T-helper 17 cell (primary cell): ENCODE data around the gene SPATA12. TPM values are rescaled to one million over a fixed set of nuclear protein-coding genes. Genes with fewer than 3 reads are reported as not detected.

Experiments
- ATAC-seq: fragments of 150-1000 bp; cut with Tn5 transposase; 2 replicates; pipeline ENCODE4 v1.10.0; 2021; ENCODE audit warnings: mild to moderate bottlenecking, moderate library complexity
- DNase-seq, 3 donors: peaks; one replicate each; pipeline versions ENCODE4 v3.0.0 to v3.0.0-alpha.2; 2020 to 2021
- H3K9me3 ChIP-seq: one replicate; pipeline ENCODE4 v1.7.0; 2013; ENCODE audit warnings: low read length, mild to moderate bottlenecking; ENCODE audit not compliant: control insufficient read depth, poor library complexity, severe bottlenecking
- H3K27ac Mint-ChIP-seq: one replicate; pipeline ENCODE4 v1.8.0; 2022; ENCODE audit warnings: mild to moderate bottlenecking, moderate library complexity, mixed read lengths
- H3K27me3 Mint-ChIP-seq: one replicate; pipeline ENCODE4 v1.8.0; 2022; ENCODE audit warnings: mixed read lengths
- H3K36me3 Mint-ChIP-seq: one replicate; pipeline ENCODE4 v1.8.0; 2022; ENCODE audit warnings: low read depth, mixed read lengths
- H3K4me1 Mint-ChIP-seq: one replicate; pipeline ENCODE4 v1.8.0; 2022; ENCODE audit warnings: mild to moderate bottlenecking, mixed read lengths
- H3K4me3 Mint-ChIP-seq: one replicate; pipeline ENCODE4 v1.8.0; 2022; ENCODE audit warnings: mild to moderate bottlenecking, moderate library complexity, mixed read lengths
- total RNA-seq, 4 donors: library from RNA in 2 of 4; stranded (reverse) in 2 of 4; gene quantifications; one replicate each; pipeline ENCODE4 v1.2.3 and lab custom pipeline; 2022 to 2026

The SPATA12 gene
- total RNA-seq, 2 donors from 2014 or later = not detected

- DNase-seq = no peak
- no peak for ATAC-seq
- Mint-ChIP-seq H3K27ac (no peak overlapping the region), H3K4me3 (no peak overlapping the region), H3K4me1 (peaks cover 4% of the 10 kb centered on the region), H3K36me3 (no peaks in the 10 kb centered on the region), H3K27me3 (peaks cover 15% of the 10 kb centered on the region)
- no peaks in the 10 kb centered on the region for H3K9me3 ChIP-seq
Measured at GRCh38 chr3:57093971-57094535, 33.6 kb downstream of the SPATA12 start.

GRCh38 chr3:57094575-57094974 lies 34.1 kb downstream of the SPATA12 start:
- Mint-ChIP-seq H3K4me3 (no peak overlapping the region), H3K36me3 (no peaks in the 10 kb centered on the region), H3K27ac (no peak overlapping the region), H3K4me1 (peaks cover 4% of the 10 kb centered on the region), H3K27me3 (peaks cover 11% of the 10 kb centered on the region)
- DNase-seq = no peak
- no peak for ATAC-seq
- H3K9me3 ChIP-seq = no peaks in the 10 kb centered on the region

- DNase-seq = no peak
- no peak for ATAC-seq
- Mint-ChIP-seq H3K27ac (no peak overlapping the region), H3K4me1 (peaks cover 8% of the 10 kb centered on the region), H3K27me3 (peaks cover 11% of the 10 kb centered on the region), H3K36me3 (no peaks in the 10 kb centered on the region), H3K4me3 (no peak overlapping the region)
- no peaks in the 10 kb centered on the region for H3K9me3 ChIP-seq
Measured at GRCh38 chr3:57095363-57095762, 34.9 kb downstream of the SPATA12 start.

GRCh38 chr3:57097536-57097935 lies 37.1 kb downstream of the SPATA12 start:
- ATAC-seq = no peak
- peaks cover 6% of the 10 kb centered on the region for H3K4me1 Mint-ChIP-seq
- H3K27me3 Mint-ChIP-seq = peaks cover 17% of the 10 kb centered on the region
- no peak overlapping the region for H3K27ac Mint-ChIP-seq
- no peaks in the 10 kb centered on the region for H3K36me3 Mint-ChIP-seq
- no peak for DNase-seq
- H3K9me3 ChIP-seq = no peaks in the 10 kb centered on the region
- no peak overlapping the region for H3K4me3 Mint-ChIP-seq

GRCh38 chr3:57098418-57099310 lies 38.2 kb downstream of the SPATA12 start:
- no peak for ATAC-seq
- DNase-seq = no peak
- Mint-ChIP-seq H3K4me3 (no peak overlapping the region), H3K27ac (no peak overlapping the region), H3K36me3 (no peaks in the 10 kb centered on the region), H3K4me1 (peaks cover 6% of the 10 kb centered on the region), H3K27me3 (peaks cover 17% of the 10 kb centered on the region)
- H3K9me3 ChIP-seq = no peaks in the 10 kb centered on the region

GRCh38 chr3:57100046-57100695 lies 39.7 kb downstream of the SPATA12 start:
- H3K36me3 Mint-ChIP-seq = no peaks in the 10 kb centered on the region

GRCh38 chr3:57105585-57105984 lies 45.1 kb downstream of the SPATA12 start:
- Mint-ChIP-seq H3K4me1 (no peaks in the 10 kb centered on the region), H3K27ac (no peak overlapping the region), H3K27me3 (peaks cover 11% of the 10 kb centered on the region), H3K36me3 (no peaks in the 10 kb centered on the region), H3K4me3 (no peak overlapping the region)
- DNase-seq = no peak
- no peak for ATAC-seq
- H3K9me3 ChIP-seq = no peaks in the 10 kb centered on the region

More at GRCh38 chr3:57100046-57100695, 39.7 kb downstream of the SPATA12 start:
- DNase-seq (peak in 2 of 3 donors; percentile 13 to 36), ATAC-seq (peak; percentile 79)
- Mint-ChIP-seq H3K27ac (no peak overlapping the region), H3K4me1 (peaks cover 5% of the 10 kb centered on the region), H3K4me3 (no peak overlapping the region), H3K27me3 (peaks cover 10% of the 10 kb centered on the region)
- no peaks in the 10 kb centered on the region for H3K9me3 ChIP-seq

- no peaks in the 10 kb centered on the region for H3K36me3 Mint-ChIP-seq
- DNase-seq (no peak), ATAC-seq (no peak)
- peaks cover 16% of the 10 kb centered on the region for H3K27me3 Mint-ChIP-seq
- no peak overlapping the region for H3K4me3 Mint-ChIP-seq
- H3K9me3 ChIP-seq = no peaks in the 10 kb centered on the region
- H3K27ac Mint-ChIP-seq = no peak overlapping the region
- H3K4me1 Mint-ChIP-seq = peaks cover 3% of the 10 kb centered on the region
Measured at GRCh38 chr3:57108684-57109083, 48.2 kb downstream of the SPATA12 start.

GRCh38 chr3:57109437-57110199 lies 49.2 kb downstream of the SPATA12 start:
- peaks cover 3% of the 10 kb centered on the region for H3K4me1 Mint-ChIP-seq
- no peaks in the 10 kb centered on the region for H3K36me3 Mint-ChIP-seq
- H3K27ac Mint-ChIP-seq = no peak overlapping the region
- H3K4me3 Mint-ChIP-seq = no peak overlapping the region
- DNase-seq (no peak), ATAC-seq (no peak)
- peaks cover 16% of the 10 kb centered on the region for H3K27me3 Mint-ChIP-seq
- H3K9me3 ChIP-seq = no peaks in the 10 kb centered on the region

- Mint-ChIP-seq H3K36me3 (no peaks in the 10 kb centered on the region), H3K4me1 (peaks cover 3% of the 10 kb centered on the region), H3K27ac (no peak overlapping the region), H3K27me3 (peaks cover 19% of the 10 kb centered on the region), H3K4me3 (no peak overlapping the region)
- ATAC-seq = no peak
- DNase-seq = no peak
- H3K9me3 ChIP-seq = no peaks in the 10 kb centered on the region
Measured at GRCh38 chr3:57110214-57110613, 49.8 kb downstream of the SPATA12 start.

- Mint-ChIP-seq H3K4me3 (no peak overlapping the region), H3K4me1 (peaks cover 3% of the 10 kb centered on the region), H3K36me3 (no peaks in the 10 kb centered on the region), H3K27ac (no peak overlapping the region), H3K27me3 (peaks cover 25% of the 10 kb centered on the region)
- ATAC-seq (no peak), DNase-seq (no peak)
- H3K9me3 ChIP-seq = no peaks in the 10 kb centered on the region
Measured at GRCh38 chr3:57110798-57111197, 50.3 kb downstream of the SPATA12 start.

- H3K36me3 Mint-ChIP-seq = no peaks in the 10 kb centered on the region
- H3K9me3 ChIP-seq = no peaks in the 10 kb centered on the region
- H3K27ac Mint-ChIP-seq = no peak overlapping the region
- no peak for ATAC-seq
- DNase-seq = no peak
- H3K27me3 Mint-ChIP-seq = peaks cover 31% of the 10 kb centered on the region
- peaks cover 3% of the 10 kb centered on the region for H3K4me1 Mint-ChIP-seq
- no peak overlapping the region for H3K4me3 Mint-ChIP-seq
Measured at GRCh38 chr3:57112206-57112605, 51.7 kb downstream of the SPATA12 start.

- H3K27me3 Mint-ChIP-seq = peaks cover 41% of the 10 kb centered on the region
- ATAC-seq = no peak
- H3K9me3 ChIP-seq = no peaks in the 10 kb centered on the region
- no peak overlapping the region for H3K27ac Mint-ChIP-seq
- H3K4me3 Mint-ChIP-seq = no peak overlapping the region
- H3K4me1 Mint-ChIP-seq = peaks cover 3% of the 10 kb centered on the region
- no peak for DNase-seq
- H3K36me3 Mint-ChIP-seq = no peaks in the 10 kb centered on the region
Measured at GRCh38 chr3:57116501-57116900, 56.0 kb downstream of the SPATA12 start.
